Measurements from ENCODE around the gene UACA. TPM values are rescaled to one million over a fixed set of nuclear protein-coding genes. Genes with fewer than 3 reads are reported as not detected.
A peak's percentile ranks its signal among the peaks of the same experiment; 100 is the strongest.

UACA gene
- total and polyA plus RNA-seq, 4 donors = 9.2 to 195 (median 37.9) TPM

GRCh38 chr15:70650567-70651302 lies 112.6 kb downstream of the UACA start:
- DNase-seq = peak in 2 of 3 donors; percentile 37 to 53
- ATAC-seq (ENCODE audit: insufficient read depth, low FRiP score) = no peak
- Histone ChIP-seq H3K27ac (ENCODE audit: low read depth in 1 of 2, low read length in 1 of 2) (no peak overlapping the region), H3K27me3 (ENCODE audit: control insufficient read depth in 3 of 3, insufficient read depth in 3 of 3, low read length in 2 of 3) (no peaks in the 10 kb centered on the region), H3K9me3 (ENCODE audit: control insufficient read depth in 4 of 4, insufficient read depth in 3 of 4, low read length in 3 of 4) (no peaks in the 10 kb centered on the region), H3K36me3 (ENCODE audit: control insufficient read depth in 4 of 4, insufficient read depth in 4 of 4, low read length in 4 of 4) (no peaks in the 10 kb centered on the region), H3K4me3 (no peak overlapping the region), H3K4me1 (ENCODE audit: control insufficient read depth in 5 of 5, insufficient read depth in 5 of 5, low read length in 5 of 5) (peaks cover 0 to 2% (median 0%) of the 10 kb centered on the region in 5 donors), H3K9ac (ENCODE audit: insufficient read depth in 1 of 2, low read length in 2 of 2) (no peak overlapping the region)
- WGBS, 2 donors = 87% methylated on average over 10 of the region's 10 CpGs
- TF ChIP-seq CTCF (IDR thresholded peaks at IDR 0.05; ENCODE audit: control extremely low read depth, extremely low read depth) = no peak

GRCh38 chr15:70647396-70647795 lies 116.0 kb downstream of the UACA start:
- Histone ChIP-seq H3K9me3 (ENCODE audit: control insufficient read depth in 4 of 4, insufficient read depth in 3 of 4, low read length in 3 of 4) (no peaks in the 10 kb centered on the region), H3K4me1 (ENCODE audit: control insufficient read depth in 5 of 5, insufficient read depth in 5 of 5, low read length in 5 of 5) (peaks cover 0 to 2% (median 0%) of the 10 kb centered on the region in 5 donors), H3K36me3 (ENCODE audit: control insufficient read depth in 4 of 4, insufficient read depth in 4 of 4, low read length in 4 of 4) (no peaks in the 10 kb centered on the region), H3K27me3 (ENCODE audit: control insufficient read depth in 3 of 3, insufficient read depth in 3 of 3, low read length in 2 of 3) (no peaks in the 10 kb centered on the region), H3K27ac (ENCODE audit: low read depth in 1 of 2, low read length in 1 of 2) (no peak overlapping the region), H3K4me3 (no peak overlapping the region), H3K9ac (ENCODE audit: insufficient read depth in 1 of 2, low read length in 2 of 2) (no peak overlapping the region)
- ATAC-seq (ENCODE audit: insufficient read depth, low FRiP score) = no peak
- whole genome bisulfite sequencing, 2 donors = 56 to 82% methylated on average over 1 of the region's 1 CpG
- DNase-seq = no peak
- no peak for TF ChIP-seq CTCF (IDR thresholded peaks at IDR 0.05; ENCODE audit: control extremely low read depth, extremely low read depth)

- peaks cover 0 to 2% (median 0%) of the 10 kb centered on the region in 5 donors for H3K4me1 ChIP-seq (ENCODE audit: control insufficient read depth in 5 of 5, insufficient read depth in 5 of 5, low read length in 5 of 5)
- 71 to 85% methylated on average over 1 of the region's 1 CpG for WGBS, 2 donors
- H3K9me3 ChIP-seq (ENCODE audit: control insufficient read depth in 4 of 4, insufficient read depth in 3 of 4, low read length in 3 of 4) = no peaks in the 10 kb centered on the region
- H3K4me3 ChIP-seq = no peak overlapping the region
- H3K9ac ChIP-seq (ENCODE audit: insufficient read depth in 1 of 2, low read length in 2 of 2) = no peak overlapping the region
- H3K36me3 ChIP-seq (ENCODE audit: control insufficient read depth in 4 of 4, insufficient read depth in 4 of 4, low read length in 4 of 4) = no peaks in the 10 kb centered on the region
- TF ChIP-seq CTCF (IDR thresholded peaks at IDR 0.05; ENCODE audit: control extremely low read depth, extremely low read depth) = no peak
- H3K27ac ChIP-seq (ENCODE audit: low read depth in 1 of 2, low read length in 1 of 2) = no peak overlapping the region
- H3K27me3 ChIP-seq (ENCODE audit: control insufficient read depth in 3 of 3, insufficient read depth in 3 of 3, low read length in 2 of 3) = no peaks in the 10 kb centered on the region
- ATAC-seq (ENCODE audit: insufficient read depth, low FRiP score) = no peak
- DNase-seq = no peak
These were observed 117.2 kb downstream of the UACA start for GRCh38 chr15:70646169-70646568.

- H3K27me3 ChIP-seq (ENCODE audit: control insufficient read depth in 3 of 3, insufficient read depth in 3 of 3, low read length in 2 of 3) = no peaks in the 10 kb centered on the region
- TF ChIP-seq CTCF (IDR thresholded peaks at IDR 0.05; ENCODE audit: control extremely low read depth, extremely low read depth) = no peak
- H3K27ac ChIP-seq (ENCODE audit: low read depth in 1 of 2, low read length in 1 of 2) = no peak overlapping the region
- no peaks in the 10 kb centered on the region for H3K9me3 ChIP-seq (ENCODE audit: control insufficient read depth in 4 of 4, insufficient read depth in 3 of 4, low read length in 3 of 4)
- DNase-seq (no peak), ATAC-seq (ENCODE audit: insufficient read depth, low FRiP score) (no peak)
- no peak overlapping the region for H3K4me3 ChIP-seq
- no peak overlapping the region for H3K9ac ChIP-seq (ENCODE audit: insufficient read depth in 1 of 2, low read length in 2 of 2)
- no peaks in the 10 kb centered on the region for H3K36me3 ChIP-seq (ENCODE audit: control insufficient read depth in 4 of 4, insufficient read depth in 4 of 4, low read length in 4 of 4)
- H3K4me1 ChIP-seq (ENCODE audit: control insufficient read depth in 5 of 5, insufficient read depth in 5 of 5, low read length in 5 of 5) = peaks cover 0 to 2% (median 0%) of the 10 kb centered on the region in 5 donors
- WGBS, 2 donors = 69 to 79% methylated on average over 1 of the region's 1 CpG
These were observed 119.6 kb downstream of the UACA start for GRCh38 chr15:70643783-70644125.

Measured in lung (tissue), 12 donors.